Measurements from ENCODE around the gene PTPN23.

GRCh38 chr3:47406762-47407149 lies 25.9 kb downstream of the PTPN23 start:
- TF ChIP-seq CTCF (IDR thresholded peaks at IDR 0.05) (no peak), POLR2A (IDR thresholded peaks at IDR 0.05) (no peak), POLR2AphosphoS5 (IDR thresholded peaks at IDR 0.05) (no peak)
